ENCODE results near the gene MED27. TPM values are rescaled to one million over a fixed set of nuclear protein-coding genes. Genes with fewer than 3 reads are reported as not detected.

MED27 gene
- total RNA-seq, 1 donor from 2014 or later = 15.7 TPM

- intact Hi-C loops (cut with DNase I) = no loop called here
- Histone ChIP-seq H3K9me3 (no peaks in the 10 kb centered on the region), H3K27me3 (ENCODE audit: low read depth) (no peaks in the 10 kb centered on the region), H3K27ac (no peak overlapping the region), H3K4me3 (peak overlapping the region; percentile 80), H3K4me1 (peaks cover 19% of the 10 kb centered on the region), H3K36me3 (peaks cover 38% of the 10 kb centered on the region)
- no peak for TF ChIP-seq CTCF (IDR thresholded peaks at IDR 0.05)
- ATAC-seq = no peak
- no peak for DNase-seq
These were observed 1.6 kb downstream of the MED27 start for GRCh38 chr9:132077881-132078698.

GRCh38 chr9:132075853-132076252 lies 3.8 kb downstream of the MED27 start:
- no peaks in the 10 kb centered on the region for H3K9me3 ChIP-seq
- H3K4me3 ChIP-seq = no peak overlapping the region
- DNase-seq = no peak
- H3K36me3 ChIP-seq = peaks cover 51% of the 10 kb centered on the region
- H3K27me3 ChIP-seq (ENCODE audit: low read depth) = no peaks in the 10 kb centered on the region
- no peak overlapping the region for H3K27ac ChIP-seq
- intact Hi-C loops (cut with DNase I) = no loop called here
- no peak for ATAC-seq
- H3K4me1 ChIP-seq = peaks cover 19% of the 10 kb centered on the region
- no peak for TF ChIP-seq CTCF (IDR thresholded peaks at IDR 0.05)

- no peak overlapping the region for H3K27ac ChIP-seq
- peaks cover 19% of the 10 kb centered on the region for H3K4me1 ChIP-seq
- no peak for ATAC-seq
- no peak overlapping the region for H3K4me3 ChIP-seq
- DNase-seq = no peak
- H3K36me3 ChIP-seq = peaks cover 51% of the 10 kb centered on the region
- H3K9me3 ChIP-seq = no peaks in the 10 kb centered on the region
- TF ChIP-seq CTCF (IDR thresholded peaks at IDR 0.05) = no peak
- H3K27me3 ChIP-seq (ENCODE audit: low read depth) = no peaks in the 10 kb centered on the region
- intact Hi-C loops (cut with DNase I) = no loop called here
These were observed 4.9 kb downstream of the MED27 start for GRCh38 chr9:132074736-132075135.

- H3K27me3 ChIP-seq (ENCODE audit: low read depth) = no peaks in the 10 kb centered on the region
- H3K4me1 ChIP-seq = no peaks in the 10 kb centered on the region
- no peaks in the 10 kb centered on the region for H3K9me3 ChIP-seq
- no peak for DNase-seq
- no peak overlapping the region for H3K27ac ChIP-seq
- no peak for ATAC-seq
- peaks cover 68% of the 10 kb centered on the region for H3K36me3 ChIP-seq
- TF ChIP-seq CTCF (IDR thresholded peaks at IDR 0.05) = no peak
- intact Hi-C loops (cut with DNase I) = no loop called here
- no peak overlapping the region for H3K4me3 ChIP-seq
These were observed 7.7 kb downstream of the MED27 start for GRCh38 chr9:132071847-132072507.

- intact Hi-C loops (cut with DNase I) = no loop called here
- Histone ChIP-seq H3K9me3 (no peaks in the 10 kb centered on the region), H3K4me3 (no peak overlapping the region), H3K36me3 (peaks cover 55% of the 10 kb centered on the region), H3K27ac (no peak overlapping the region), H3K27me3 (ENCODE audit: low read depth) (no peaks in the 10 kb centered on the region), H3K4me1 (no peaks in the 10 kb centered on the region)
- no peak for TF ChIP-seq CTCF (IDR thresholded peaks at IDR 0.05)
- ATAC-seq (no peak), DNase-seq (no peak)
These were observed 10.4 kb downstream of the MED27 start for GRCh38 chr9:132069046-132069898.
